SK-N-MC (cell line): Measurements from ENCODE around the gene ITGAE.
"Not testable (repeated sequence)": the region's sequence is repeated elsewhere in the genome, so short reads cannot be mapped to it uniquely, and the experiment has no call there.

Experiments used
- DNase-seq: peaks from one replicate; pipeline ENCODE4 v3.0.0-alpha.2; 2011; ENCODE audit warnings: low read depth, low spot score
- H3K27ac ChIP-seq: fragments of 200-600 bp; sonication (generic); 2 replicates; pipeline ENCODE4 v1.5.1; 2016; ENCODE audit warnings: mixed run types
- H3K36me3 ChIP-seq: fragments of 200-600 bp; sonication (generic); 2 replicates; pipeline ENCODE4 v1.6.1; 2017; ENCODE audit warnings: antibody characterized with exemption, low read length, mixed read lengths; ENCODE audit not compliant: insufficient read depth
- H3K4me3 ChIP-seq: fragments of 200-600 bp; sonication (generic); 2 replicates; pipeline ENCODE4 v1.5.1; 2016
- H3K9ac ChIP-seq: fragments of 200-600 bp; sonication (generic); 2 replicates; pipeline ENCODE4 v1.8.0; 2017; ENCODE audit warnings: mixed run types, mixed read lengths; ENCODE audit not compliant: insufficient read length
- H3K9me3 ChIP-seq: fragments of 200-600 bp; sonication (generic); 2 replicates; pipeline ENCODE4 v1.6.1; 2017; ENCODE audit warnings: low read depth, mild to moderate bottlenecking, antibody characterized with exemption, low read length, moderate library complexity, mixed read lengths
- EZH2 ChIP-seq: fragments of 200-600 bp; sonication (generic); IDR thresholded peaks from one replicate; pipeline ENCODE4 v1.6.1; 2017; ENCODE audit warnings: antibody characterized with exemption
- FOXP2 ChIP-seq: optimal IDR thresholded peaks from 2 replicates; pipeline ENCODE3; 2011; ENCODE audit warnings: mild to moderate bottlenecking, moderate library complexity; ENCODE audit not compliant: insufficient read depth; ENCODE audit errors: extremely low read length, control extremely low read depth
- POLR2AphosphoS5 ChIP-seq: IDR thresholded peaks from 2 replicates; pipeline ENCODE4 v1.6.1; 2012; ENCODE audit warnings: mild to moderate bottlenecking, low read depth, low read length, borderline replicate concordance

ITGAE gene

GRCh38 chr17:3792481-3792880 lies 8.5 kb downstream of the ITGAE start:
- no peak for TF ChIP-seq POLR2AphosphoS5
- TF ChIP-seq EZH2 = no peak
- Histone ChIP-seq H3K4me3 (no peak overlapping the region), H3K27ac (0 out of 2 replicates have a peak overlapping the region, but pooled peaks have one; percentile 25), H3K36me3 (no peaks in the 10 kb centered on the region), H3K9ac (no peak overlapping the region), H3K9me3 (no peaks in the 10 kb centered on the region)
- no peak for DNase-seq

- DNase-seq = no peak
- H3K4me3 ChIP-seq = no peak overlapping the region
- H3K36me3 ChIP-seq = no peaks in the 10 kb centered on the region
- no peak overlapping the region for H3K9ac ChIP-seq
- no peaks in the 10 kb centered on the region for H3K9me3 ChIP-seq
- no peak overlapping the region for H3K27ac ChIP-seq
- TF ChIP-seq EZH2 (no peak), FOXP2 (no peak), POLR2AphosphoS5 (no peak)
Observed at GRCh38 chr17:3788200-3788599, 12.8 kb downstream of the ITGAE start.

- not testable (repeated sequence) for H3K4me3 ChIP-seq, H3K9me3 ChIP-seq, H3K27ac ChIP-seq, H3K9ac ChIP-seq, DNase-seq, H3K36me3 ChIP-seq
Observed at GRCh38 chr17:3785323-3785722, 15.7 kb downstream of the ITGAE start.

GRCh38 chr17:3782751-3783150 lies 18.2 kb downstream of the ITGAE start:
- Histone ChIP-seq H3K9ac (no peak overlapping the region), H3K27ac (no peak overlapping the region), H3K9me3 (no peaks in the 10 kb centered on the region), H3K4me3 (no peak overlapping the region), H3K36me3 (no peaks in the 10 kb centered on the region)
- DNase-seq = no peak
- no peak for TF ChIP-seq POLR2AphosphoS5
- TF ChIP-seq FOXP2 = no peak
- no peak for TF ChIP-seq EZH2

GRCh38 chr17:3780986-3781385 lies 20.0 kb downstream of the ITGAE start:
- no peaks in the 10 kb centered on the region for H3K9me3 ChIP-seq
- no peak for TF ChIP-seq POLR2AphosphoS5
- TF ChIP-seq EZH2 = no peak
- no peak for TF ChIP-seq FOXP2
- H3K4me3 ChIP-seq = no peak overlapping the region
- no peak overlapping the region for H3K9ac ChIP-seq
- DNase-seq = no peak
- H3K27ac ChIP-seq = no peak overlapping the region
- no peaks in the 10 kb centered on the region for H3K36me3 ChIP-seq

- Histone ChIP-seq H3K9me3 (no peaks in the 10 kb centered on the region), H3K27ac (no peak overlapping the region), H3K36me3 (no peaks in the 10 kb centered on the region), H3K9ac (no peak overlapping the region), H3K4me3 (no peak overlapping the region)
- no peak for DNase-seq
- TF ChIP-seq EZH2 (no peak), FOXP2 (no peak), POLR2AphosphoS5 (no peak)
Observed at GRCh38 chr17:3777366-3778120, 23.4 kb downstream of the ITGAE start.

- no peak for TF ChIP-seq POLR2AphosphoS5
- H3K9ac ChIP-seq = no peak overlapping the region
- no peak for DNase-seq
- no peak overlapping the region for H3K4me3 ChIP-seq
- no peaks in the 10 kb centered on the region for H3K36me3 ChIP-seq
- H3K9me3 ChIP-seq = no peaks in the 10 kb centered on the region
- H3K27ac ChIP-seq = no peak overlapping the region
Observed at GRCh38 chr17:3773966-3774365, 27.0 kb downstream of the ITGAE start.

GRCh38 chr17:3773511-3773910 lies 27.5 kb downstream of the ITGAE start:
- no peak overlapping the region for H3K4me3 ChIP-seq
- DNase-seq = no peak
- H3K27ac ChIP-seq = no peak overlapping the region
- TF ChIP-seq POLR2AphosphoS5 (no peak), EZH2 (no peak)
- no peaks in the 10 kb centered on the region for H3K36me3 ChIP-seq
- no peak overlapping the region for H3K9ac ChIP-seq
- no peaks in the 10 kb centered on the region for H3K9me3 ChIP-seq

GRCh38 chr17:3772764-3773163 lies 28.2 kb downstream of the ITGAE start:
- H3K27ac ChIP-seq = no peak overlapping the region
- no peaks in the 10 kb centered on the region for H3K36me3 ChIP-seq
- no peaks in the 10 kb centered on the region for H3K9me3 ChIP-seq
- TF ChIP-seq FOXP2 (no peak), EZH2 (no peak)
- no peak overlapping the region for H3K4me3 ChIP-seq
- DNase-seq = no peak
- H3K9ac ChIP-seq = no peak overlapping the region
